KMS-11 (cell line): ENCODE data around the gene VNN1.

Experiments
- H2AFZ ChIP-seq: fragments of 200-600 bp; sonication (generic); 2 replicates; pipeline ENCODE4 v1.6.1; 2016; ENCODE audit warnings: antibody characterized with exemption, mixed run types, low read depth
- H3K27ac ChIP-seq: fragments of 200-600 bp; sonication (generic); 2 replicates; pipeline ENCODE4 v1.6.1; 2016; ENCODE audit warnings: mild to moderate bottlenecking, mixed run types
- H3K27me3 ChIP-seq: fragments of 200-600 bp; sonication (generic); 2 replicates; pipeline ENCODE4 v1.6.1; 2017; ENCODE audit warnings: mild to moderate bottlenecking, low read depth, mixed run types, moderate library complexity; ENCODE audit not compliant: insufficient read depth
- H3K36me3 ChIP-seq: fragments of 200-600 bp; sonication (generic); 2 replicates; pipeline ENCODE4 v1.6.1; 2017; ENCODE audit warnings: mild to moderate bottlenecking, mixed run types; ENCODE audit not compliant: insufficient read depth
- H3K4me1 ChIP-seq: fragments of 200-600 bp; sonication (generic); 2 replicates; pipeline ENCODE4 v1.6.1; 2016; ENCODE audit warnings: mild to moderate bottlenecking, low read depth, mixed run types; ENCODE audit not compliant: poor library complexity, severe bottlenecking
- H3K4me2 ChIP-seq: fragments of 200-600 bp; sonication (generic); 2 replicates; pipeline ENCODE4 v1.7.0; 2016; ENCODE audit warnings: mild to moderate bottlenecking, mixed run types
- H3K4me3 ChIP-seq: fragments of 200-600 bp; sonication (generic); IDR thresholded peaks from 2 replicates; pipeline ENCODE4 v1.6.1; 2017; ENCODE audit warnings: low read depth, low read length, mixed read lengths; ENCODE audit not compliant: insufficient read depth
- H3K79me2 ChIP-seq: fragments of 200-600 bp; sonication (generic); 2 replicates; pipeline ENCODE4 v1.6.1; 2016; ENCODE audit warnings: low read depth, mixed run types; ENCODE audit not compliant: insufficient read depth
- H3K9ac ChIP-seq: fragments of 200-600 bp; sonication (generic); 2 replicates; pipeline ENCODE4 v1.6.1; 2016; ENCODE audit warnings: mild to moderate bottlenecking, mixed run types
- H4K20me1 ChIP-seq: fragments of 200-600 bp; sonication (generic); 2 replicates; pipeline ENCODE4 v1.6.1; 2016; ENCODE audit warnings: mild to moderate bottlenecking, mixed run types; ENCODE audit not compliant: insufficient read depth
- CTCF ChIP-seq: fragments of 200-600 bp; sonication (generic); conservative IDR thresholded peaks from 2 replicates; pipeline ENCODE4 v1.6.1; 2017; ENCODE audit warnings: low read depth, mild to moderate bottlenecking, antibody characterized with exemption, low read length, moderate library complexity, mixed read lengths

VNN1 gene

GRCh38 chr6:132634796-132635195 lies 79.1 kb downstream of the VNN1 start:
- no peaks in the 10 kb centered on the region for H3K79me2 ChIP-seq
- H3K27ac ChIP-seq: no peak overlapping the region
- H4K20me1 ChIP-seq: no peaks in the 10 kb centered on the region
- no peaks in the 10 kb centered on the region for H3K4me1 ChIP-seq
- H3K4me3 ChIP-seq: no peak overlapping the region
- H2AFZ ChIP-seq: no peak overlapping the region
- H3K4me2 ChIP-seq: no peak overlapping the region
- TF ChIP-seq CTCF: no peak
- H3K9ac ChIP-seq: no peak overlapping the region
- H3K27me3 ChIP-seq: no peaks in the 10 kb centered on the region
- H3K36me3 ChIP-seq: no peaks in the 10 kb centered on the region

GRCh38 chr6:132633362-132633761 lies 80.5 kb downstream of the VNN1 start:
- Histone ChIP-seq H2AFZ (no peak overlapping the region), H3K27ac (no peak overlapping the region), H4K20me1 (no peaks in the 10 kb centered on the region), H3K4me3 (no peak overlapping the region), H3K9ac (no peak overlapping the region), H3K27me3 (no peaks in the 10 kb centered on the region), H3K36me3 (no peaks in the 10 kb centered on the region), H3K4me2 (no peak overlapping the region), H3K4me1 (no peaks in the 10 kb centered on the region), H3K79me2 (no peaks in the 10 kb centered on the region)
- TF ChIP-seq CTCF: no peak
